Neural progenitor cell (in vitro differentiated cells): Measurements from ENCODE around the gene SFTPD.

Experiments used
- CTCF ChIP-seq: fragments of 200-600 bp; sonication (generic); IDR thresholded peaks from 2 replicates; pipeline ENCODE4 v1.5.1; 2017; ENCODE audit warnings: antibody characterized with exemption, mild to moderate bottlenecking
- EZH2 ChIP-seq: fragments of 200-600 bp; sonication (generic); IDR thresholded peaks from 2 replicates; pipeline ENCODE4 v1.6.1; 2017; ENCODE audit warnings: antibody characterized with exemption, mild to moderate bottlenecking, moderate library complexity
- EZH2phosphoT487 ChIP-seq: fragments of 200-600 bp; sonication (generic); IDR thresholded peaks from 2 replicates; pipeline ENCODE4 v1.6.1; 2017; ENCODE audit warnings: antibody characterized with exemption

DNA sequence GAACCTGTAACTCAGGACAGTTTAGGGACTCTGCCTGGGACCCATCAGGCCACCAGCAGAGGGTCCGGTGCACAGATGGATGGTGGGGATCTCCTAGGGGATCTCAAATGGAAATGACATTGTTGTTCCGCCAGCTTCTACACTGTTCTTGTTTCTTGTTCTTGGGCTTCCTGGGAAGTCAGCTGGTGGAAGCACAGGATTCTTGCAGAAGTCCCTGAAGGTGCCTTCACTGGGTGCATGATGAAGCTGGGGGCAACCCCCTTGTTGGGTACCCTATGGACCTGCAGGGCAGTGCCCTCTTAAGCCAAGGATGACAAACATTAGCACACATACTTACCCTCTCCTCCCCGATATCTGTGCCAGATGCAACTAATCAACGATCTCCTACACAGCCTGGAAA is 18.6 kb downstream of the SFTPD start:
- TF ChIP-seq CTCF, result no peak
- no peak for TF ChIP-seq EZH2
- no peak for TF ChIP-seq EZH2phosphoT487
